HG03432 (cell line): ENCODE data around the gene SELENOP.
"Not testable (repeated sequence)": the region's sequence is repeated elsewhere in the genome, so short reads cannot be mapped to it uniquely, and the experiment has no call there.

Experiments
- ATAC-seq: cut with Tn5 transposase; IDR thresholded peaks from one replicate; pipeline ENCODE4 v1.9.1; 2021; ENCODE audit warnings: mild to moderate bottlenecking, moderate library complexity; ENCODE audit not compliant: unreplicated experiment

Gene SELENOP

DNA sequence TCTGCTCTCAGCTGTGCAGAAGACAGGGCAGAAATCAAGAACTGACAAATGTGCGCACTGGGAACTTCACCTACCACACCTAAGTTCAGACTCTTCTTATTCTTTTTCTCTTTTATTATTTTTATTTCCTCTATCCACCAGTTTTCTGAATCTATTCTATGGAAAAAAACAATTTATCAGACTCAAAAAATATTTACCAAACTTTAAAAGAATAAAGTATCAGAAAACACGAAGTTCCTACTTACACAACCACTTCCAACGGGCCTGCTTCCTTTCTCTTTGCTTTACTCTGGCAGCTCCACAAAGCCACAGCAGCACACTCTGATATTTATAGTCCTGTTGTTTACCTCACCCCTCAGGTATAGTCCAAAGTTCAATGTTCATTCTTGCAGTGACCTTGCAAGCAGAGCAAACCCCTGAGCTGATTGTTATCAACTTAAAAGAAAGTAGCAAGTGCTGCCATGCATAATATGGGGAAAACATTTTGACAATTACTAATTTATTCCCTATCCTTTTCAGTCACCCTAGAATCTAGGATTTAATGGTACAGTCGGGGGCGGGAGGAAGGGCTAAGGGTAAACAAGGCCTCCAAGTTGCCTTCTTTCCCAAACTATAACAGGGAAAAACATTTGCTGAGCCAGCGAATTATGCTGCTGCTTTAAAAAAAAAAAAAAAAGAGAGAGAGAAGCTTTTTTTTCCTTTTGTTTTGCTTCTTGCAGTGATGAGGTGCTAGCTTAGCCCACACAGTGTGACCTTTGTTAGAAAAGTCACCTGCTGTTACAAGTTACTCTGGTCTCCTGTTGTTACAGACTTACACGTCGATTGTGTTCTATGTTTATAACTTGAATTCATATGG lies at the start of gene SELENOP:
TSS of gene SELENOP (minus strand) at position 302 of the 856 bp plus-strand sequence. CDS start 3,539 bp downstream, outside the sequence.
- peak; percentile 50 for ATAC-seq

GRCh38 chr5:42858687-42859086 lies 47.0 kb upstream of the SELENOP start:
- no peak for ATAC-seq

DNA sequence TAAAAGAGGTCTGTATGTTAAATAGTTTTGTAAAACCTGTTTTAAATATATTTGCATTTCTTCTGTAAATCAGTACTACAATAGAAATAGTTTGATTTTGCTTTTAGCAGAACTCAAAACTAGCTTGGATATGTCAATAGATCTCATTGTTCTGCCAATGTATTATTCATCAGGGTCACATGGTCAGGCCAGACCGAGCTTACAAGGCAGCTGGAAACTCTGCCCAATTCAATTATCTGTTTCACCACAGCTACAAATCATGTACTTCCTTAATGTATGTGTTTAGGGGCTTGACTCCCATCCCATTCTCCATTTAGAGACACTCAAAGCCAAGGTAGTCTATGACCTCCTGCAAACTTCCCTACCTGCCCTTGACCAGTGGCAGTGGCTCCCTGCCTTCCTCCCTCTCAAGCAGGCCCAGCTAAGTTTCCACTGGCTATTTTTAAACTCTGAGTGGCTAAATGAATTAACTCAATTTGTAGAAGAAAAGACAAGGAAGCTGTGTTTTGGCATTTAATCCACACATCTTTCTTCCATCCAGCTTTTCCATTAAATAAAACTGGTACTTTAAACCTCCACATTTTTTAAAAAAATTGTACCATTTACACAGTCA lies 46.4 kb upstream of the SELENOP start:
- ATAC-seq: no peak

GRCh38 chr5:42855811-42856210 lies 44.1 kb upstream of the SELENOP start:
- ATAC-seq: no peak

GRCh38 chr5:42855386-42855785 lies 43.7 kb upstream of the SELENOP start:
- ATAC-seq: no peak

DNA sequence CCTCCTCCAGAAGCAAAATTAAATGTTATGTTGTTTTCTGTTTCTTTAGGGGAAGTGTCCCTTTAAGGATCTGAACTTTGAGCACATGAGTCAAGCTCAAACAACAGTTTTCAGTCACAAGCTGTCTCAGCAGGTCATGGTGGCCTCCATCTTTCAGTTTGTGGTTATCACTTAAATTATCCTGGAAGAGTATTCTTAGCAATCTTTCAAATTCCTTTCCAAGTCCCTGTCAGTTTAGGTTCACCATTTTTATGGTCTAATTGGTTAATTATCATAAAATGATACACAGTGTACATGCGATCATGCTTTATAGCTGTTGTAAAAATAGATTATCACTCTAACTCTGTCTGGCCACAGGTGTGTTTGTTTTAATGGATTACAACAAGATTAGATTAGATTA lies 43.1 kb upstream of the SELENOP start:
- no peak for ATAC-seq

GRCh38 chr5:42852826-42853225 lies 41.1 kb upstream of the SELENOP start:
- ATAC-seq: no peak

DNA sequence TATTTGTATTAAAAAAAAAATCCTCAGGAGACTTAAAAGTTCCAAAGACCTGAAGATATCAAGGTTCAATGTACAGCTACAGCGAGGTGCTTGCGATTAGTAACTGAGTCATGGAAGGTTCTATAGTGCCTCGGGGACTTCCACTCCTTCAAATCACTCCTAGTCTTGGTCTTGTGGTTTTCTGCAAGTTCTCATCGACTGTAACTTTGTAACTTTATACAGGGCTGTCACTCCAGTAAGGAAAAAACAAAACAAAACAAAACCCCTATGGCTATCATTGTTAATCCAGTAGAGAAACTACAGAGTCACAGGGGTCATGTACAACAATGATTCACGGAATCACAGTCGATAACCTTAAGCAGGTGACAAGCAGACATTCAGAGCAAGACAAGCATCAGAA lies 39.8 kb upstream of the SELENOP start:
- ATAC-seq: no peak

DNA sequence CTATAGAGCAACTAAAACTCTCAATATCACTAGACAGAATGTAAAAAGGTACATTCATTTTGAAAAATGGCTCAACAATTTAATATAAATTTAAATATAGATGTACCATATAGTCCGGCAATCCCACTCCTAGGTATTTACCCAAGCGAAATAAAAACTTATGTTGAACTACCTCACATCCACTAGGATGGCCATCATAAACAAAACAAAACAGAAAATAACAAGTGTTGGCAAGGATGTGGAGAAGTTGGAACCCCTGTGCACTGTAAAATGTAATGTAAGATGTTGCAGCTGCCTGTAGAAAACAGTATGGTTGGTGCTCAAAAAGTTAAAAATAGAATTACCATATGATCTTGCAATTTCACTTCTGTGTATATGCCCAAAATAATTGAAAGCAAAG lies 36.9 kb upstream of the SELENOP start:
- no peak for ATAC-seq

- not testable (repeated sequence) for ATAC-seq
Observed at GRCh38 chr5:42844408-42844807, 32.7 kb upstream of the SELENOP start.

- ATAC-seq: no peak
Observed at GRCh38 chr5:42843675-42844292, 32.1 kb upstream of the SELENOP start.

GRCh38 chr5:42842921-42843641 lies 31.4 kb upstream of the SELENOP start:
- ATAC-seq: no peak

DNA sequence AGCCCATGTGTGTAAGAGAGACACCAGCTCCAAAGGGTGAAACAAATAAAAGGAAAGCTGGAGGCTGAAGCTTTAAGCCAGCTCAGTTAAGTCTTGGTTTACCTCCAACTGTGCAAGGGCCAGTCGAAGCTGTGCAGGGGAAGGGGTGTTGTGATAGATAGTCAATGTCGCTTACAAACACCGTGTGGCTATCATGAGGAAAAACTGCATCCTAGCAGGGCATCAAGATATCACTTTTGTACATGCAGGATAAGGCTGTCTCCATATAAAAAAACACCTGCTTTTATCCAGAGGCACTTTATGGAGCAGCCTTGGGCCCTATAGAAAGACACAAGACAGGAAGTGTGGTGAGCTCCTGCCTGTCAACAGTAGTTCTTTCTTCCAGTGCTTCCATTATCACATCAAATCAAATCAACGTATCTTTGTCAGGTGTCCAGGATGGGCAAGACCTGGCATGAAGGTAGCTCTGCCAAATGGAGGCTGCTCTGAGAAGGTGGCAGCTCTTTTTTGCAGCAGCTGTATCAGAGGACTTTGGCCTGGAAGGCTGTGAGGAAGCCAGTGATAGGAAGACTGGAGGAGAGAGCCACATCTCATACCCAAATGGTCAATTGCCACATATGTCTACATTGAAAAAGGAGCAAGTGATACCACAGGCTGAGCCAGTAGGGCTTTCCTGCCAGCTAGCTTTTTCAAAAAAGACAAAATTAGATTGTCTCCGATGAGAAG lies 29.3 kb upstream of the SELENOP start:
- no peak for ATAC-seq

DNA sequence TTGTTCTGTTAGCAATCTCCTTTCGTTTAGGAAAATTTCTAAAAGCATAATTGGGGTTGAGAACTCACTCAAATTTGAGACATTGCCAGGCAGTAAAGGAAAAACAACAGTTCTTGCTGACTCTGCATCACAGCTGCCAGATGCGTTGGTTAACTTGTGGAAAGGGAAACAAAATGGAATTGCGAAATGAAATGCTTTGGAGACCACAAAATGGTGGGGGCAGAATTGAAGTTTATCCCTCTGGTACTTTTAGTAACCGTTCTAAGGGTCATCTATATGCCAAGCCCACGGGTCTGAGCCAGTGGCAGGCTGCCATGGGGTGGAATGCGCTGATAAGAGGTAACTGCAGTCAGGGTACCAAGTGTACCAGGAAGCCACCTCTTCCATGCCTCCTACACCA lies 28.6 kb upstream of the SELENOP start:
- no peak for ATAC-seq

DNA sequence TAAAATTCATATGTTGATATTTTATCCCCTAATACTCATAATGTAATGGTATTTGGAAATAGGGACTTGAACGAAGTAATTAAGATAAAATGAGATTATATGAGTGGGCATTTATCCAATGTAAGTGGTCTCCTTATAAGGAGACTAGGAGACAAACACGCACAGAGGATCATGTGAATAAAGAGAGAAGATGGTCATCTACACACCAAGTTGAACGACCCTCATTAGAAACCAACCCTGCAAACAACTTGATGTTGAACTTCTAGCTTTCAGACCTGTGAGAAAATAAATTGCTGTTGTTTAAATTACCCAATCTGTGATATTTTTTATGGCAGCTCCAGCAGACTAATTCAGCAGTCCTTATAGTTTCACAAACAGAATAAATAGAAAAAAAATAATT lies 27.5 kb upstream of the SELENOP start:
- ATAC-seq: no peak

GRCh38 chr5:42837601-42838000 lies 25.9 kb upstream of the SELENOP start:
- no peak for ATAC-seq

DNA sequence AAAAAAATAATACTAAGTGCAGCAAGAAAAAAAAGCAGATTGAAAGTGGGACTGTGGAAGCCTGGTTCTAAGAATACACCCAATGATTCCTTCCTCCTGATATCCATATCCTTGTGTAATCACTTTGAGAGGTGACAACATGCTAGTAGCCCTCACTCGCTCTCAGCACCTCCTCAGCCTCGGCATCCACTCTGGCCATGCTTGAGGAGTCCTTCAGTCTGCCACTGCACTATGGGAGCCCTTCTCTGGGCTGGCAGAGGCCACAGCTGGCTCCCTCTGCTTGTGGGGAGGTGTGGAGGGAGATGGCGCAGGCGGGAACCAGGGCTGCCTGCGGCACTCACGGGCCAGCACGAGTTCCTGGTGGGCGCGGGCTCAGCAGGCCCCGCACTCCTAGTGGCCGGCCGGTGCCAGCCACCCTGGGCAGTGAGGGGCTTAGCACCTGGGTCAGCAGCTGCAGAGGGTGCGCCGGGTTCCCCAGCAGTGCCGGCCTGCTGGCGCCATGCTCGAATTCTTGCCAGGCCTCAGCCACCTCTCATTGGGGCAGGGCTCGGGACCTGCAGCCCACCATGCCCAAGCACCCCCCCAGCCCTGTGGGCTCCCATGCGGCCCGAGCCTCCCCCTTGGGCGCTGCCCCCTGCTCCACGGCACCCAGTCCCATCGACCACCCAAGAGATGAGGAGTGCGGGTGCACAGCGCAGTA lies 24.5 kb upstream of the SELENOP start:
- no peak for ATAC-seq

DNA sequence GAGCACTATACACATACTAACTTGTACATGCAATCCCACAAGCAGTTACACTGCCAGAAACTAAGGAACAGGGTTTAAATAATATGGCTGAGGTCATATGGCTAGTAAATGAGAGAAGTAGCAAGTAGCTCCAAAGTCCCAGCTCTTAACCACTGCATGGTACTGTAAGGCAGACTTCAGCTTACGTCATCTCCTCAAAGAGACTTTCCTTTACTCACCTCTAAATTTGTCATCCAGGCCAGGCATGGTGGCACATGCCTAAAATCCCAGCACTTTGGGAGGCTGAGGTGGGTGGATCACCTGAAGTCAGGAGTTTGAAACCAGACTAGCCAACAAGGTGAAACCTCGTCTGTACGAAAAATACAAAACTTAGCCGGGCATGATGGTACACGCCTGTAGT lies 20.4 kb upstream of the SELENOP start:
- ATAC-seq: no peak

DNA sequence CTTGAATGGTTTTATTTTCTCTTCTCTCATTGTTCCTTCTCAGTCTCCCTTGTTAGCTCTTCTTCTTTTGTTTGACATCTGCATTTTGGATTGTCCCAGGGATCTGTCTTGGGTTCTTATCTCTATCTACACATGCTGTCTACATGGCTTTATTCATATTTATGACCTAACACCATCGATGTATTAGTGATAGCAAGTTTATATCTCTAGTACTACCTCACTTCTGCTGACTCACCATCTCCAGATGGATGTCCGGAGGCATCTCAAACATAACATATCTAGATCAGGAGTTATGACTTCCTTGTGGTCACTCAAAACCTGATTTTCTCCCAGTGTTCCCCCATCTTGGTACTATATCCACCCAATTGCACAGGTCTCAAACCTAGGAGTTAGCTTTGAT lies 19.2 kb upstream of the SELENOP start:
- no peak for ATAC-seq

DNA sequence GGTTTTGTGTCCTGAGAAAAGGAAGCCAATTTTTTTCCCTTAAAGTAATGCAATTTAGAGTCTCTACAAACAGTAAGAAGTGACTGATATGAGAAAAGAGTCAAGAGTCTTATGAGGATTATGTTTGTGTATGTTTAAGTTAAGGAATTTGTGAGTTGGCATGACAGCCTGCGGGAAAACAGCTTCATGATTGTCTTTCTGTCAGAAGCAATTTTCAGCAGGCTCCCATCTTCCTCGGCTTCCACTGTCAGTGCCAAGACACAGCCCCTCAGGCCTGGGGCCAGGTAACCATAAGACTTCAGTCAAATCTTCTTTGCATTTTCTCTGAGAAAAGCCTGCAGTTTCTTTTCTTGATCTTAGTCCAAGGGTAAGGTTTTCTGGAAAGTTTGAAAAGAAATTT lies 17.0 kb upstream of the SELENOP start:
- ATAC-seq: no peak
